ENCODE data around the gene CPT1A. TPM values are rescaled to one million over a fixed set of nuclear protein-coding genes. Genes with fewer than 3 reads are reported as not detected.

Gene CPT1A
- total RNA-seq, 1 experiment from 2014 or later: 13.1 TPM

GRCh38 chr11:68872216-68873003, 30.7 kb upstream of the CPT1A start:
- Histone ChIP-seq H3K4me1 (ENCODE audit: low read length) (peaks cover 4% of the 10 kb centered on the region; the same call in 1 of the 2 replicates), H4K20me1 (ENCODE audit: insufficient read depth, low read depth, low read length) (no peaks in the 10 kb centered on the region), H3K79me2 (ENCODE audit: low read length) (no peaks in the 10 kb centered on the region), H3K9me3 (ENCODE audit: low read length) (no peaks in the 10 kb centered on the region), H3K9me2 (replicated peaks; ENCODE audit: insufficient read depth, low read length) (no peaks in the 10 kb centered on the region), H3K9ac (ENCODE audit: low read length) (no peak overlapping the region), H3K4me3 (ENCODE audit: low read length) (no peak overlapping the region), H3K27ac (ENCODE audit: low read length) (no peak overlapping the region), H2AFZ (ENCODE audit: low read length) (no peak overlapping the region), H3K4me2 (ENCODE audit: low read depth, low read length, poor library complexity, severe bottlenecking) (no peak overlapping the region), H3K27me3 (ENCODE audit: low read length) (no peaks in the 10 kb centered on the region), H3K36me3 (ENCODE audit: insufficient read depth, low read length) (no peaks in the 10 kb centered on the region)
- no peak for DNase-seq

GRCh38 chr11:68870470-68870869, 28.8 kb upstream of the CPT1A start:
- H3K4me3 ChIP-seq (ENCODE audit: low read length): no peak overlapping the region
- H3K36me3 ChIP-seq (ENCODE audit: insufficient read depth, low read length): no peaks in the 10 kb centered on the region
- H3K79me2 ChIP-seq (ENCODE audit: low read length): no peaks in the 10 kb centered on the region
- H3K9me2 ChIP-seq (replicated peaks; ENCODE audit: insufficient read depth, low read length): no peaks in the 10 kb centered on the region
- no peak overlapping the region for H2AFZ ChIP-seq (ENCODE audit: low read length)
- no peaks in the 10 kb centered on the region for H4K20me1 ChIP-seq (ENCODE audit: insufficient read depth, low read depth, low read length)
- H3K27me3 ChIP-seq (ENCODE audit: low read length): no peaks in the 10 kb centered on the region
- H3K27ac ChIP-seq (ENCODE audit: low read length): no peak overlapping the region
- H3K4me1 ChIP-seq (ENCODE audit: low read length): peaks cover 9% of the 10 kb centered on the region
- no peak overlapping the region for H3K9ac ChIP-seq (ENCODE audit: low read length)
- no peak for DNase-seq
- H3K4me2 ChIP-seq (ENCODE audit: low read depth, low read length, poor library complexity, severe bottlenecking): no peak overlapping the region
- H3K9me3 ChIP-seq (ENCODE audit: low read length): no peaks in the 10 kb centered on the region

GRCh38 chr11:68868221-68868835, 26.6 kb upstream of the CPT1A start:
- Histone ChIP-seq H3K9me2 (replicated peaks; ENCODE audit: insufficient read depth, low read length) (no peaks in the 10 kb centered on the region), H3K9ac (ENCODE audit: low read length) (no peak overlapping the region), H3K4me2 (ENCODE audit: low read depth, low read length, poor library complexity, severe bottlenecking) (no peak overlapping the region), H4K20me1 (ENCODE audit: insufficient read depth, low read depth, low read length) (no peaks in the 10 kb centered on the region), H3K36me3 (ENCODE audit: insufficient read depth, low read length) (no peaks in the 10 kb centered on the region), H3K27me3 (ENCODE audit: low read length) (no peaks in the 10 kb centered on the region), H3K79me2 (ENCODE audit: low read length) (no peaks in the 10 kb centered on the region), H3K4me1 (ENCODE audit: low read length) (peaks cover 9% of the 10 kb centered on the region), H2AFZ (ENCODE audit: low read length) (no peak overlapping the region), H3K27ac (ENCODE audit: low read length) (no peak overlapping the region), H3K4me3 (ENCODE audit: low read length) (no peak overlapping the region), H3K9me3 (ENCODE audit: low read length) (peaks cover 9% of the 10 kb centered on the region)
- no peak for DNase-seq

- Histone ChIP-seq H3K9me3 (ENCODE audit: low read length) (peaks cover 9% of the 10 kb centered on the region), H3K79me2 (ENCODE audit: low read length) (no peaks in the 10 kb centered on the region), H3K27ac (ENCODE audit: low read length) (no peak overlapping the region), H3K4me1 (ENCODE audit: low read length) (peaks cover 5% of the 10 kb centered on the region), H3K27me3 (ENCODE audit: low read length) (no peaks in the 10 kb centered on the region), H3K4me2 (ENCODE audit: low read depth, low read length, poor library complexity, severe bottlenecking) (no peak overlapping the region), H3K4me3 (ENCODE audit: low read length) (no peak overlapping the region), H3K9ac (ENCODE audit: low read length) (no peak overlapping the region), H4K20me1 (ENCODE audit: insufficient read depth, low read depth, low read length) (no peaks in the 10 kb centered on the region), H3K36me3 (ENCODE audit: insufficient read depth, low read length) (no peaks in the 10 kb centered on the region), H2AFZ (ENCODE audit: low read length) (no peak overlapping the region), H3K9me2 (replicated peaks; ENCODE audit: insufficient read depth, low read length) (no peaks in the 10 kb centered on the region)
- no peak for DNase-seq
Observed at GRCh38 chr11:68867066-68867465, 25.4 kb upstream of the CPT1A start.

- Histone ChIP-seq H3K9ac (ENCODE audit: low read length) (no peak overlapping the region), H3K36me3 (ENCODE audit: insufficient read depth, low read length) (no peaks in the 10 kb centered on the region)
- DNase-seq: no peak
Observed at GRCh38 chr11:68865241-68865640, 23.5 kb upstream of the CPT1A start.

GRCh38 chr11:68863553-68864265, 22.0 kb upstream of the CPT1A start:
- H3K4me1 ChIP-seq (ENCODE audit: low read length): peaks cover 5% of the 10 kb centered on the region
- DNase-seq: no peak
- H3K4me2 ChIP-seq (ENCODE audit: low read depth, low read length, poor library complexity, severe bottlenecking): no peak overlapping the region
- H3K79me2 ChIP-seq (ENCODE audit: low read length): no peaks in the 10 kb centered on the region
- H3K4me3 ChIP-seq (ENCODE audit: low read length): no peak overlapping the region
- no peaks in the 10 kb centered on the region for H3K27me3 ChIP-seq (ENCODE audit: low read length)
- no peaks in the 10 kb centered on the region for H3K36me3 ChIP-seq (ENCODE audit: insufficient read depth, low read length)
- H3K9me2 ChIP-seq (replicated peaks; ENCODE audit: insufficient read depth, low read length): no peaks in the 10 kb centered on the region
- no peak overlapping the region for H2AFZ ChIP-seq (ENCODE audit: low read length)
- H3K27ac ChIP-seq (ENCODE audit: low read length): no peak overlapping the region
- H4K20me1 ChIP-seq (ENCODE audit: insufficient read depth, low read depth, low read length): no peaks in the 10 kb centered on the region
- no peak overlapping the region for H3K9ac ChIP-seq (ENCODE audit: low read length)
- H3K9me3 ChIP-seq (ENCODE audit: low read length): peaks cover 9% of the 10 kb centered on the region

More at GRCh38 chr11:68865241-68865640, 23.5 kb upstream of the CPT1A start:
- no peaks in the 10 kb centered on the region for H4K20me1 ChIP-seq (ENCODE audit: insufficient read depth, low read depth, low read length)
- H3K9me2 ChIP-seq (replicated peaks; ENCODE audit: insufficient read depth, low read length): no peaks in the 10 kb centered on the region
- H3K27me3 ChIP-seq (ENCODE audit: low read length): no peaks in the 10 kb centered on the region
- no peak overlapping the region for H3K4me2 ChIP-seq (ENCODE audit: low read depth, low read length, poor library complexity, severe bottlenecking)
- H3K4me1 ChIP-seq (ENCODE audit: low read length): peaks cover 5% of the 10 kb centered on the region
- H3K9me3 ChIP-seq (ENCODE audit: low read length): peaks cover 9% of the 10 kb centered on the region
- no peak overlapping the region for H3K27ac ChIP-seq (ENCODE audit: low read length)
- no peak overlapping the region for H3K4me3 ChIP-seq (ENCODE audit: low read length)
- H2AFZ ChIP-seq (ENCODE audit: low read length): no peak overlapping the region
- H3K79me2 ChIP-seq (ENCODE audit: low read length): no peaks in the 10 kb centered on the region

- Histone ChIP-seq H3K36me3 (ENCODE audit: insufficient read depth, low read length) (no peaks in the 10 kb centered on the region), H3K4me1 (ENCODE audit: low read length) (peaks cover 5% of the 10 kb centered on the region), H4K20me1 (ENCODE audit: insufficient read depth, low read depth, low read length) (no peaks in the 10 kb centered on the region), H3K27me3 (ENCODE audit: low read length) (no peaks in the 10 kb centered on the region), H3K9me2 (replicated peaks; ENCODE audit: insufficient read depth, low read length) (no peaks in the 10 kb centered on the region), H3K4me3 (ENCODE audit: low read length) (no peak overlapping the region), H2AFZ (ENCODE audit: low read length) (no peak overlapping the region), H3K79me2 (ENCODE audit: low read length) (no peaks in the 10 kb centered on the region), H3K9me3 (ENCODE audit: low read length) (peaks cover 9% of the 10 kb centered on the region), H3K4me2 (ENCODE audit: low read depth, low read length, poor library complexity, severe bottlenecking) (no peak overlapping the region), H3K9ac (ENCODE audit: low read length) (no peak overlapping the region), H3K27ac (ENCODE audit: low read length) (no peak overlapping the region)
- DNase-seq: no peak
Observed at GRCh38 chr11:68862421-68862820, 20.7 kb upstream of the CPT1A start.

- no peaks in the 10 kb centered on the region for H4K20me1 ChIP-seq (ENCODE audit: insufficient read depth, low read depth, low read length)
- H3K4me3 ChIP-seq (ENCODE audit: low read length): no peak overlapping the region
- no peaks in the 10 kb centered on the region for H3K36me3 ChIP-seq (ENCODE audit: insufficient read depth, low read length)
- H3K9ac ChIP-seq (ENCODE audit: low read length): no peak overlapping the region
- no peak overlapping the region for H3K27ac ChIP-seq (ENCODE audit: low read length)
- H3K27me3 ChIP-seq (ENCODE audit: low read length): no peaks in the 10 kb centered on the region
- no peaks in the 10 kb centered on the region for H3K9me2 ChIP-seq (replicated peaks; ENCODE audit: insufficient read depth, low read length)
- no peaks in the 10 kb centered on the region for H3K4me1 ChIP-seq (ENCODE audit: low read length)
- no peak overlapping the region for H3K4me2 ChIP-seq (ENCODE audit: low read depth, low read length, poor library complexity, severe bottlenecking)
- DNase-seq: no peak
- no peaks in the 10 kb centered on the region for H3K79me2 ChIP-seq (ENCODE audit: low read length)
- H3K9me3 ChIP-seq (ENCODE audit: low read length): peaks cover 7% of the 10 kb centered on the region
- no peak overlapping the region for H2AFZ ChIP-seq (ENCODE audit: low read length)
Observed at GRCh38 chr11:68859123-68859522, 17.4 kb upstream of the CPT1A start.

Data from Karpas-422 (cell line).